Activated CD4-positive, alpha-beta T cell treated with anti-CD3 and anti-CD28 coated beads, Interleukin-2, Interleukin-6, amounts not matched to agents 100 ng/mL and 50 ng/mL, durations not matched to agents 16 hours and 8 hours (primary cell): ENCODE results near the gene ETV2.
"Not testable (repeated sequence)": the region's sequence is repeated elsewhere in the genome, so short reads cannot be mapped to it uniquely, and the experiment has no call there.

Experiments used
- DNase-seq: peaks from one replicate; pipeline ENCODE4 v3.0.0-alpha.2; 2020

The ETV2 gene

DNA sequence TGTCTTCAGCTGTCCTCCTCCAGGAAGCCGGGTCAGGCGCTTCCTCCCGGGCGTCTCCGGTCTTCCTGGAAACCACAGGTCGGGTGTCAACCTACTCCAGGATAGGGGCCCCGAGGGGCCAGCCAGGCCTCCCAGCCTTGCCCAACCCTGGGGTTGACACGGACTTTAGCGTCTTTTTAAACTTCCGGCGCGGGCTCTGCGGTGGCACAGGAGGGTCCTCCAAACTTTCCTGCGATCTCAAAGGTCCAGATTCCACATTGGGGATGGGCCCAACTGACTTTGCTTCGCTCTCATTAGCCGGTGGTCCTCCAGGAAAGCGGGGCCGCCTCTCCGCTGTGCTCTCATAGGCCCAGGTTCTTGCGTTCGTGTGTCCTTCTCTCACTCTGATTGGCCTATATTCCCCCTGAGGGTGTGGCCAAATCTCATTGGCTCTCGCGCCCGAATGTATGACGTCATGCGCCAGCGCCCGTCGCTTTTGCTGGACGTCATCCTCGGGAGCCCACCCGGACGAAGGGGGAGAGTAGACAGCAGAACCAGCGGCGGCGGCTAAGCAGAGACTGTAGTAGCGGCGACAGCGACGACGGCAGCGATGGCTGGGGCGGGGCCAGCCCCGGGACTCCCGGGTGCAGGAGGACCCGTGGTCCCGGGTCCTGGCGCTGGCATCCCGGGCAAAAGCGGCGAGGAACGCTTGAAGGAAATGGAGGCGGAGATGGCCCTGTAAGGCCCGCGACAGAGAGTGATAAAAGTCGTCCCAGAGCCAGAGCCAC, 12.8 kb upstream of the ETV2 start, which contains the start of gene RBM42:
Gene RBM42, plus strand, starts transcription at position 472 of the 767 bp plus-strand sequence. Its CDS starts 118 bp downstream, at position 590.
- peak; percentile 99 for DNase-seq

GRCh38 chr19:35629332-35629633, 12.3 kb upstream of the ETV2 start:
- DNase-seq, result no peak

DNA sequence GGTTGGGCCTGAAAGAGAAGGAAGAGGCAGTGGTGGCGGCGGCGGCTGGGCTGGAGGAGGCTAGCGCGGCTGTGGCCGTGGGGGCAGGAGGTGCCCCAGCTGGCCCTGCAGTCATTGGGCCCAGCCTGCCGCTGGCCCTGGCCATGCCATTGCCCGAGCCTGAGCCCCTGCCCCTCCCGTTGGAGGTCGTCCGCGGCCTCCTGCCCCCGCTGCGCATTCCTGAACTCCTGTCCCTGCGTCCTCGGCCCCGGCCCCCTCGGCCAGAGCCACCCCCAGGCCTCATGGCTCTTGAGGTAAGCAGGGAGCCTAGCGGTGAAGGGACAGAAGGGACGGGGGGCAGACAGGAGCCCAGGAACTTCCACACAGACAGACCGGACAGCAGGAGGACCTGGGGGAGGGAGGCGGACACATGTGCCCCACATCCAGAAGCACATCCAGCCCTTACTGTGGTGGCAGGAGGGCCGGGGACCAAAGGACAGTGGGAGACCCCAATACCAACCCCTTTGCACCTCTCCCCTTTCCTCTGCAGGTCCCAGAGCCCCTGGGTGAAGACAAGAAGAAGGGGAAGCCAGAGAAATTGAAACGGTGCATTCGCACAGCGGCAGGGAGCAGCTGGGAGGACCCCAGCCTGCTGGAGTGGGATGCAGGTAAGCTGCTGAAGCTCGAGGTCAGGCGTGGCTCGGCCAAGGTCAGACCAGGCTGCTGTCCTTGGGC, 7.7 kb upstream of the ETV2 start:
- no peak for DNase-seq

GRCh38 chr19:35636651-35637050, 4.9 kb upstream of the ETV2 start:
- no peak for DNase-seq

DNA sequence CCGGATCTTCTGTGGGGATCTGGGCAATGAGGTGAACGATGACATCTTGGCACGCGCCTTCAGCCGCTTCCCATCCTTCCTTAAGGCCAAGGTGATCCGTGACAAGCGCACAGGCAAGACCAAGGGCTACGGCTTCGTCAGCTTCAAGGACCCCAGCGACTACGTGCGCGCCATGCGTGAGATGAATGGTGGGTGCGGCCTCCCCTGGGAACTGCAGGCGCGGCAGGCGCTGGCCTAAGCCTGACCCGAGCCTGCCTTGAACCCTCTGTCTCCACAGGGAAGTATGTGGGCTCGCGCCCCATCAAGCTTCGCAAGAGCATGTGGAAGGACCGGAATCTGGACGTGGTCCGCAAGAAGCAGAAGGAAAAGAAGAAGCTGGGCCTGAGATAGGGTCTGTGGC, 4.4 kb upstream of the ETV2 start:
- DNase-seq, result no peak

DNA sequence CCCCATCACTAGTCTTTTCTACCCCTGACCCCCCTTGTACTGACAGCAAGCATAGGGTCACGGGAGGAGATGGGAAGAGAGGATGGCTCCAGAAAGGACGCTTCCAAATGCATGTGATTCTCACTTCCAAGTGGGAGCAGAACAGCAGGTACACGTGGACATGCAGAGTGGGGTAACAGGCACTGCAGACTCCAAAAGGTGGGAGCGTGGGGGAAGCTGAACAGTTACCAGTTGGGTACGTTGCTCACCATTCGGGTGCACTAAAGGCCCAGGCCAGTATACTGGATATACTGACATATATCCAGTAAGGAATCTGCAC, 2.3 kb upstream of the ETV2 start:
- no peak for DNase-seq

DNA sequence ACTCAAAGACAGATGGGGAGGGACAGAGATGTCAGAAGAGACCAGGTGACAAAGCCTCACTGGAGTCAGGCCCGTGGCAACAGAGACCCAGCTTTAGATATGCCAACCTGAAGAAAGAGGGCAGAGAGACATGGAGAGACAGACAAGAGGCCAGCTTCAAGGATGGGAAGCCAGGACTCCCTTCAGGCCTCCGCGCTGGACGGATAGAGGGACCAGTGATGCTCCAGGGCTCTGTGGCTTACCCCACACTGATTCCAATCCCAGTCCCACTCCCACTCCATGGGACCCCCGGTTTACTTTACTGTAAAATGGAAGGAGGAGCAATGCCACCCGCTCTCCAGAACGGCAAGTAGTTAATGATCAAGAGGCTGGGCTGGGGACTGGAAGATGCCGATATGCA, 1.7 kb upstream of the ETV2 start:
- no peak for DNase-seq

GRCh38 chr19:35642312-35642711, 767 bp downstream of the ETV2 start:
- DNase-seq, result no peak

DNA sequence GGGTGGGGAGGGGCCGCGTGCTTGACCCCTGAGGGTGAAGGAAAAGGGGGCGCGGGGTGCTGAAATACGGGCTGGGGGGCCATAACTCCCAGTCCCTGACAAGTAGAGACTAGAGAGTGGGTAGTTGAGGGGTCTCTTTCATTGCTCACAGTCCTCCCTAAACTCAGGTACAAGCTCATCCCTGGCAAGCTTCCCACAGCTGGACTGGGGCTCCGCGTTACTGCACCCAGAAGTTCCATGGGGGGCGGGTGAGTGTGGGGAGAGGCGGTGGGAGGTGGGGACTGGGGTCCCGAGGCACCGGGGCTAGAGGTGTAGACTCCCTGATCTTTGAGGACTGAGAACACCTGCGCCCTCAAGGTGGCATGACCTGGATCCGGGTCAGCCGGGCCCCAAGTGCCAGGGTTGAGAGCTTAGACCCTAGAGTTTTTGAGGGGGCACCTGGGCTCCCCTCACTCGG, 1.3 kb downstream of the ETV2 start:
- peak; percentile 14 for DNase-seq

- DNase-seq, result peak; percentile 85
Measured at GRCh38 chr19:35643255-35644205, 2.0 kb downstream of the ETV2 start.

GRCh38 chr19:35644206-35644986, 2.9 kb downstream of the ETV2 start:
- DNase-seq, result peak; percentile 99

- peak; percentile 86 for DNase-seq
Measured at GRCh38 chr19:35644987-35645679, 3.6 kb downstream of the ETV2 start.

DNA sequence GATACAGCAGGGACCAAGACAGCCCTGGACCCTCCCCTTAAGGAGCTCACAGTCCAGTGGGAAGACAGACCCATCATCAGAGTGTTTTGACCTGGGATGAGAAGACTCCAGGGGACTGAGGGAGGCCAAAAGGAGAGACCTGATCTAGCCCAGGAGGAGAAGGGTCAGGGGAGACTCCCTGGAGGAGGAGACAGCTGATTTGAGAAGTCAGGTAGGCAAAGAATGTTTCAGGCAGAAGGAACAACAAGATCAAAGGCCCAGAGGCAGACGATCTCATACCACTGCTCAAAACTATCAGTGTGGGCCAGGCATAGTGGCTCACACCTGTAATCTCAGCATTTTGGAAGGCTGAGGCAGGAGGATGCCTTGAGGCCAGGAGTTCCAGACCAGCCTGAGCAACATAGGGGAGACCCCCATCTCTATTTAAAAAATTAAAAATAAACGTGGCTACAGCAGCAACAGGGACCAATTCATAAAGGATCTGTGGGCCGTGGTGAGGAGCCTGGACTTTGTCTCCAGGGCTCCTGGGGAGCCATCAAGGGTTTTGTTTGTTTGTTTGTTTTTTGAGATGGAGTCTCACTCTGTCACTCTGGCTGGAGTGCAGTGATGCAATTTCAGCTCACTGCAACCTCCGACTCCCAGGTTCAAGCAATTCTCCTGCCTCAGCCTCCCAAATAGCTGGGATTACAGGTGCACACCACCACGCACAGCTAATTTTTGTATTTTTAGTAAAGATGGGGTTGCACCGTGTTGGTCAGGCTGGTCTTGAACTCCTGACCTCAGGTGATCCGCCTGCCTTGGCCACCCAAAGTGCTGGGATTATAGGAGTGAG, 4.4 kb downstream of the ETV2 start:
- DNase-seq, result no peak

- DNase-seq, result peak; percentile 97
Measured at GRCh38 chr19:35648017-35648961, 6.7 kb downstream of the ETV2 start, which contains the start of gene COX6B1. COX6B1 (plus strand) TSS chr19:35648323; CDS start chr19:35651244, 2,921 bp downstream.

DNA sequence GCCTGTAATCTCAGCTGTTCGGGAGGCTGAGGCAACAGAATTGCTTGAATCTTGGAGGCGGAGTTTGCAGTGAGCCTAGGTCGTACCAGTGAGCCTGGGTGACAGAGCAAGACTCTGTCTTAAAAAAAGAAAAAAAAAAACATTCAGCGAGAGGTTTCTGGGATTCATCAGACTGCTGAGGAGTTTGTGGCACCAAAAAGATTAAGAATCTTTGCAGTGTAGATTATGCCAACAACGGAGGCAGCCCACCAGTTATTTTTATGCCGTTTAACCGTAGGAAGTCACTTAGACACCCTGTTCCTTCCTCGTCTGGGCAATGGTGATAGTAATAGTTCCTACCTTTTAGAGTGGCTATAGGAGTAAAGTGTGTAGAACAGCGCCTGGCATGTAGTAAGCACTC, 9.0 kb downstream of the ETV2 start:
- no peak for DNase-seq

DNA sequence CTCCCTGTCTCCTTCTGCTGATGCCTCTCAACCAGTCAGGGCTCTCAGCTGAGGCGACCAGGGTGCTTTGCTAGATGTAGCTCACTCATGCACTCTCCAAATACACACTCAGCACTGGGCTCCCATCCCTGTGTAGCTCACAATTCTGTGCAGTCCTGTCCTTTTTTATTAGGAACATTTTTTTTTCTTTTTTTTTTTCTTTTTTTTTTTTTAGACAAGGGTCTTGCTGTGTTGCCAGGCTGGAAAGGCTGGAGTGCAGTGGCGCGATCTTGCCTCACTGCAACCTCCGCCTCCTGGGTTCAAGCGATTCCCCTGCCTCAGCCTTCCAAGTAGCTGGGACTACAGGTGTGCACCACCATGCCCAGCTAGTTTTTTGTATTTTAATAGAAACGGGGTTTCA, 13.3 kb downstream of the ETV2 start:
- DNase-seq, result not testable (repeated sequence)

DNA sequence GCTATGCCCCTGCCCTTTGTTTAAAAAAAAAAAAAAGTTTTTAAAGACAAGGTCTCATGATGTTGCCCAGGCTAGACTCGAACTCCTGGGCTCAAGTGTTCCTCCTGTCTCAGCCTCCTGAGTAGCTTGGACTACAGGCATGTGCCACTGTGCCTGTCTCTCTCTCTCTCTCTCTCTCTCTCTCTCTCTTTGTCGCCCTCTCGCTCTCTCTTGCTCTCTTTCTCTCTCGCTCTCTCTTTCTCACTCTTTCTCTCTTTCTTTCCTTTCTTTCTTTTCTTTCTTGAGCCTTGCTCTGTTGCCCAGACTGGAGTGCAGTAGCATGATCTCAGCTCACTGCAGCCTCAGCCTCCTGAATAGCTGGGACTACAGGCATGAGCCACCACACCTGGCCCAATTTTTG, 14.1 kb downstream of the ETV2 start:
- DNase-seq, result no peak

GRCh38 chr19:35656700-35657099, 15.2 kb downstream of the ETV2 start:
- DNase-seq, result no peak

GRCh38 chr19:35657904-35658700, 16.6 kb downstream of the ETV2 start:
- DNase-seq, result no peak
